Ovary (tissue), 3 donors: ENCODE data around the gene DAAM2.

ENCODE experiments used
- CTCF ChIP-seq, 3 donors: fragments of 450-650 bp in 2 of 3; fragments of 200-600 bp in 1 of 3; IDR thresholded peaks; one replicate each; pipeline versions ENCODE4 v1.5.1 to v1.8.0; 2016 to 2022; ENCODE audit warnings: antibody characterized with exemption in 3 of 3, mild to moderate bottlenecking in 1 of 3
- EP300 ChIP-seq: sonication (generic); formaldehyde crosslinking; IDR thresholded peaks from one replicate; pipeline ENCODE4 v1.6.1; 2017; ENCODE audit warnings: antibody characterized with exemption
- POLR2A ChIP-seq: fragments of 450-650 bp; IDR thresholded peaks from one replicate; pipeline ENCODE4 v1.6.1; 2017; ENCODE audit warnings: antibody characterized with exemption, mild to moderate bottlenecking, moderate library complexity
- donor health status: DM: no; HTN: no; CAD: no.

- TF ChIP-seq CTCF (IDR thresholded peaks at IDR 0.05) (no peak), EP300 (no peak), POLR2A (no peak)
Observed at GRCh38 chr6:39773782-39774181, 18.4 kb upstream of the DAAM2 start.
